NCI-H2227 (cell line): ENCODE data around the gene UNC119.

Experiments
- DNase-seq: peaks from one replicate; lab custom pipeline; 2025; ENCODE audit not compliant: unreplicated experiment; lab: John Stamatoyannopoulos, UW

Gene UNC119

GRCh38 chr17:28500712-28501379 is 51.6 kb downstream of the UNC119 start:
- no peak for DNase-seq

GRCh38 chr17:28499684-28500357 is 52.6 kb downstream of the UNC119 start:
- DNase-seq = no peak

- DNase-seq = no peak
Observed at GRCh38 chr17:28499364-28499664, 53.1 kb downstream of the UNC119 start.

- no peak for DNase-seq
Observed at GRCh38 chr17:28498652-28499363, 53.6 kb downstream of the UNC119 start.

- DNase-seq = no peak
Observed at GRCh38 chr17:28497931-28498330, 54.5 kb downstream of the UNC119 start.
